Thoracic aorta (tissue), 2 donors: ENCODE measurements around the gene NPEPL1. TPM values are rescaled to one million over a fixed set of nuclear protein-coding genes. Genes with fewer than 3 reads are reported as not detected.
A peak's percentile ranks its signal among the peaks of the same experiment; 100 is the strongest.

Experiments
- ATAC-seq: fragments of 150-250 bp; one replicate; pipeline ENCODE4 v1.8.0; 2017; ENCODE audit warnings: low read depth; ENCODE audit not compliant: insufficient number of reproducible peaks, low FRiP score
- DNase-seq: peaks from one replicate; pipeline ENCODE4 v3.0.0-alpha.2; 2020; ENCODE audit warnings: low spot score
- H3K27ac ChIP-seq, 2 donors: fragments of 200-600 bp; sonication (generic); 1 replicate in 1 of 2; 2 replicates in 1 of 2; pipeline ENCODE4 v1.5.1; 2016; ENCODE audit warnings: mild to moderate bottlenecking in 2 of 2, moderate library complexity in 2 of 2
- H3K27me3 ChIP-seq: fragments of 200-600 bp; sonication (generic); replicated peaks from 2 replicates; pipeline ENCODE4 v1.6.0; 2016; ENCODE audit warnings: mild to moderate bottlenecking; ENCODE audit not compliant: insufficient read depth
- H3K36me3 ChIP-seq: fragments of 200-600 bp; sonication (generic); one replicate; pipeline ENCODE4 v1.5.1; 2016
- H3K4me1 ChIP-seq, 2 donors: fragments of 200-600 bp; sonication (generic); 1 replicate in 1 of 2; 2 replicates in 1 of 2; pipeline versions ENCODE4 v1.5.1 to v1.6.0; 2016; ENCODE audit warnings: low read depth in 2 of 2, mild to moderate bottlenecking in 1 of 2; ENCODE audit not compliant: control insufficient read depth in 1 of 2
- H3K4me3 ChIP-seq: fragments of 200-600 bp; sonication (generic); 2 replicates; pipeline ENCODE4 v1.5.1; 2016; ENCODE audit warnings: mild to moderate bottlenecking
- H3K9me3 ChIP-seq: fragments of 200-600 bp; sonication (generic); 2 replicates; pipeline ENCODE4 v1.5.1; 2016
- total RNA-seq, 2 donors: library from RNA; depleted of rRNA; stranded (reverse); fragments of >200 nt; gene quantifications; one replicate each; pipeline versions ENCODE4 v1.1.0 to v1.2.3, GENCODE V29; 2016
- TF ChIP-seq, protein P1 (sequence below): fragments of 200-600 bp; sonication (generic); IDR thresholded peaks from one replicate; pipeline ENCODE4 v1.5.1; 2019; ENCODE audit warnings: antibody characterized with exemption

NPEPL1 gene
- total RNA-seq, 2 donors from 2014 or later: 47.1 to 59.4 TPM

DNA sequence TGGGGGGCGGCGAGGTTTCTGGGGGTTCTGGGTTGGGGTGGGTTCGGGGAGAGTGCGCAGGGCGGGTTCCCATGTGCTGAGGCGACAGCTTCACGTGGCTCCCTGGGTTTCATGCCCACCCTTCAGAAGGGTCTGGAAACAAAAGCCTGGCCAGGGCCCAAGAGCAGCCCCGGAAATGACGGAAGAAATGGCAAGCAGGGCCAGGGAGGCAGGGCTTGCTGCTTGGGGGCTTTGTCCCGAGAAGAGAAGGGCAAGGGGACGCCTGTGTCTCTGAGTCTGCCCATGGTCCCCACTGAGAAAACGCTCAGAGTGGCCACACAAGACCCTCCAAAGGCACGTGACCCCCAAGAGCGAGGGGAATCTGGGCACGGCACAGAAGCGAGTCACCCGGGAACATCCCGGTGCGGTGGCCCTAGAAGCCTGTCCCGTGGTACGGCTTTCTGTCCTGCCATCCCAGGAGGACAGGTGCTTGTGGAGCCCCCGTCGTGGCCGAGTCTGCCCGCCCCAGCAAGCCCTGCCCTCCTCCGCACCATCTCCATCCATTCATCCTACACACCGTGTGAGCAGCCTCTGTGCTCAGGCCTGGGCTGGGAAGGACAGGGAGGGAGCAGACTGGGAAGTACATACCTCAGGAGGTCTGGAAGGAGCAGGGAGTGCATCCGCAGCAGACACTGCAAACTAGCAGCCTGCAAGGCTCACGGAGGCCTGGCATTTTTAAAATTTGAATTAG lies 9.0 kb downstream of the NPEPL1 start:
- Histone ChIP-seq H3K27ac (no peak overlapping the region), H3K27me3 (no peaks in the 10 kb centered on the region), H3K4me1 (peaks cover 0 to 6% of the 10 kb centered on the region in 2 donors), H3K36me3 (peaks cover 49% of the 10 kb centered on the region), H3K4me3 (no peak overlapping the region), H3K9me3 (no peaks in the 10 kb centered on the region)
- TF ChIP-seq, protein P1, sequence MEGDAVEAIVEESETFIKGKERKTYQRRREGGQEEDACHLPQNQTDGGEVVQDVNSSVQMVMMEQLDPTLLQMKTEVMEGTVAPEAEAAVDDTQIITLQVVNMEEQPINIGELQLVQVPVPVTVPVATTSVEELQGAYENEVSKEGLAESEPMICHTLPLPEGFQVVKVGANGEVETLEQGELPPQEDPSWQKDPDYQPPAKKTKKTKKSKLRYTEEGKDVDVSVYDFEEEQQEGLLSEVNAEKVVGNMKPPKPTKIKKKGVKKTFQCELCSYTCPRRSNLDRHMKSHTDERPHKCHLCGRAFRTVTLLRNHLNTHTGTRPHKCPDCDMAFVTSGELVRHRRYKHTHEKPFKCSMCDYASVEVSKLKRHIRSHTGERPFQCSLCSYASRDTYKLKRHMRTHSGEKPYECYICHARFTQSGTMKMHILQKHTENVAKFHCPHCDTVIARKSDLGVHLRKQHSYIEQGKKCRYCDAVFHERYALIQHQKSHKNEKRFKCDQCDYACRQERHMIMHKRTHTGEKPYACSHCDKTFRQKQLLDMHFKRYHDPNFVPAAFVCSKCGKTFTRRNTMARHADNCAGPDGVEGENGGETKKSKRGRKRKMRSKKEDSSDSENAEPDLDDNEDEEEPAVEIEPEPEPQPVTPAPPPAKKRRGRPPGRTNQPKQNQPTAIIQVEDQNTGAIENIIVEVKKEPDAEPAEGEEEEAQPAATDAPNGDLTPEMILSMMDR: no peak
- no peak for DNase-seq
- ATAC-seq: no peak

DNA sequence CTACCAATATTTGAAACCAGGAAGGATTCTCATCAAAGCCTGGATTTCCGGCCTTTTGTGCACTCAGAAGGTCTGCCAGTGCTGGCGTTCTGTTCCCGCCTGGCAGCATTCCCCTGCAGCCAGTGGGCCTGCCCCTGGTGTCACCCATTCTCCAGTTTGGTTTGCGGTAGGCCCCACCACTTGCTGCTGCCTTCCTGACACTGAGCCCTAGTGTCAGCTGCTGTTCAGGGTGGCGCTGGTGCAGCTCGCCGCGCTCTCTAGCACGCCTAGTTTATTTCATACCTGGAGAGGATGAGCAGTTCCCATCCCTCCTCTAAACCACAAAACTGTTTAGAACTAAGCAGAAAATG lies 9.5 kb downstream of the NPEPL1 start:
- DNase-seq (no peak), ATAC-seq (no peak)
- Histone ChIP-seq H3K4me1 (peaks cover 0 to 6% of the 10 kb centered on the region in 2 donors), H3K4me3 (no peak overlapping the region), H3K36me3 (peaks cover 46% of the 10 kb centered on the region), H3K27ac (no peak overlapping the region), H3K27me3 (no peaks in the 10 kb centered on the region), H3K9me3 (no peaks in the 10 kb centered on the region)
- TF ChIP-seq, protein P1: no peak

DNA sequence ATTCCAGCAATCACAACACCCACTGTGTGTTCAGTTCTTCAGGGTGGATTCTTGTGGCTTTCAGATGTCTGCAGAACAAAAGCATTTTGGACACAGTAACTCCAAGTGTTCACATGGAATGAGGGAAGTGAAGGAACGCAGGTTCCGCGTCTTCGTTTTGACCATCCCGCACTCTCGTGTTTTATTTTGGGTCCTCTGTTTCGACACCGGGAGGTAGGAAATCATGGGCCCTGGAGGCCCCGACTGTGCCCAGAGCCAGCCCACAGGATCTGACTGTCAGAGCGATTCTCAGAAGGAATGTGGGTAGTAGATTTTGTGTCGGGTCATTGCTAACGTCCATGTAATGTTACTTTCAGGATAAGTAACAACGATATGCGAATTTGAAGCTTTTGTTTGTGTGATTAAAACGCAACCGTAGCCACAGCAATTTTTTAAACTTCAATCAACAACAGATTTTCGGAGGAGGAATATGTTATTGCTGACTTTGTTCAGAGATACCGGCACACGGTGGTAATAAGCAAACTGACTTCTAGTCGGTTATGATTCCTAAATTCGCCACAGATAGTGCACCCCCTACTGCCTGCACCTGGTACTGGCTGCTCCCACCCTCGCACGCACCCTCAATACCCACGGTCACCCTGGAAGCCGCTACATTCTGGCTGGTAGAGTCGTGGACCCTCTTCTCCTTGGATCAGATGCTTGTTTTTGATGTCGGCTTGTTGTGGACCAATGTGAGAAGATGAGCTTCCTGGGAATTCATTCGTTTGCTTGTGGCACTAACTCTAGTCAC lies 10.5 kb downstream of the NPEPL1 start:
- DNase-seq (no peak), ATAC-seq (no peak)
- Histone ChIP-seq H3K4me1 (peaks cover 0 to 6% of the 10 kb centered on the region in 2 donors), H3K36me3 (peaks cover 46% of the 10 kb centered on the region), H3K27ac (no peak overlapping the region), H3K9me3 (no peaks in the 10 kb centered on the region), H3K4me3 (no peak overlapping the region), H3K27me3 (no peaks in the 10 kb centered on the region)
- TF ChIP-seq, protein P1: peak; percentile 17

DNA sequence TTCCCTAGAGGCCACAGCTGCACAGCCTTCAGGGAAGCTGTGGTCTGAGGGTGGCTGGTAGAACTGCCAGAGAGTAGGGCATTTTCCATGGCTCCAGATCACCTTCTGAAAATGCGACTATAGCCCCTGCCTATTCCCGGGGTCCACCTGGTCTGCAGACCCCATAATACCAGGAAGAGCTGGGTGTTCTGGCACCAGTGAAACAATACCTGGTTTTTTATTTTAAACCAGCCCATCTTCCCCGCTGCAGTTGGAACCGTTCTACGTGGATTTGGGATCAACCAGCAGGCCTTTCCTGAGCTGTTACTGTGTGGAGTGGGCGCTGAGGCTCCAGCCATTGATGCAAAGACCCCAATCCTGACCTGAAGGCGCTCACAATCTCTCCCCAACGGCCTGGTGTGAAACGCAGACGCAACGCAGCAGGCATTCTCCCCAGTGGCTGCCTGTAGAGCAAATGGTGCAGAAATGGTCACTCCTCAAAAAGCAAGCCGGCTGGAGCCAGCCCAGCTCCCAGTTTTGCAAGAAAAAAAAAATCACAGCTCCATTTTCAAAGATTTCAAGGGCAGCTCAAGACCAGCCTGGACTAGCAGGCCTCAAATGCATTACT lies 11.3 kb downstream of the NPEPL1 start:
- no peak overlapping the region for H3K27ac ChIP-seq
- TF ChIP-seq, protein P1: no peak
- H3K4me1 ChIP-seq: peaks cover 0 to 6% of the 10 kb centered on the region in 2 donors
- no peak overlapping the region for H3K4me3 ChIP-seq
- ATAC-seq (no peak), DNase-seq (no peak)
- H3K27me3 ChIP-seq: no peaks in the 10 kb centered on the region
- H3K9me3 ChIP-seq: no peaks in the 10 kb centered on the region
- H3K36me3 ChIP-seq: peaks cover 42% of the 10 kb centered on the region
